ENCODE data around the gene NAV3.

DNA sequence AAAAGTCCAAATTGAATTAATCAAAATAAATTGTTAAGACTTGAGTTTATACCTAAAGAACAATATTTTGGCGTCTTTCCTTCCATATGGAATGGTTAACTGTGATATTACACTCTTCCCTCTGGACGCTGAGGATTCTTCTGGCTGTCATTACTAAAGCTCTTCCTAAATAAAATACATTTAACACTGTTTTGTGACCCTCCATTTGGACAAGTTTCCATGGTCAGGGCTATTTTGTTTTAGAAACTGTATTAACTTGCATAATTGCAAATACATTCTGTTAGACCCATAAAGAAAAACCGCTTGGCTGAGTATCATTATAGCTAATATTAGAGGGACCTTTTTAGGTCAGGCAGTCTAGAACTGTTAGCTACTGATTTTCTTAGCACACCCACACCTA, 87.4 kb downstream of the NAV3 start:
- TF ChIP-seq, protein P1, sequence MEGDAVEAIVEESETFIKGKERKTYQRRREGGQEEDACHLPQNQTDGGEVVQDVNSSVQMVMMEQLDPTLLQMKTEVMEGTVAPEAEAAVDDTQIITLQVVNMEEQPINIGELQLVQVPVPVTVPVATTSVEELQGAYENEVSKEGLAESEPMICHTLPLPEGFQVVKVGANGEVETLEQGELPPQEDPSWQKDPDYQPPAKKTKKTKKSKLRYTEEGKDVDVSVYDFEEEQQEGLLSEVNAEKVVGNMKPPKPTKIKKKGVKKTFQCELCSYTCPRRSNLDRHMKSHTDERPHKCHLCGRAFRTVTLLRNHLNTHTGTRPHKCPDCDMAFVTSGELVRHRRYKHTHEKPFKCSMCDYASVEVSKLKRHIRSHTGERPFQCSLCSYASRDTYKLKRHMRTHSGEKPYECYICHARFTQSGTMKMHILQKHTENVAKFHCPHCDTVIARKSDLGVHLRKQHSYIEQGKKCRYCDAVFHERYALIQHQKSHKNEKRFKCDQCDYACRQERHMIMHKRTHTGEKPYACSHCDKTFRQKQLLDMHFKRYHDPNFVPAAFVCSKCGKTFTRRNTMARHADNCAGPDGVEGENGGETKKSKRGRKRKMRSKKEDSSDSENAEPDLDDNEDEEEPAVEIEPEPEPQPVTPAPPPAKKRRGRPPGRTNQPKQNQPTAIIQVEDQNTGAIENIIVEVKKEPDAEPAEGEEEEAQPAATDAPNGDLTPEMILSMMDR (IDR thresholded peaks at IDR 0.05; ENCODE audit: low read depth, low read length, missing input control), result no peak
- TF ChIP-seq YY1 (IDR thresholded peaks at IDR 0.05), result no peak
- TF ChIP-seq RAD21 (IDR thresholded peaks at IDR 0.05), result no peak
- no peak for TF ChIP-seq SP1 (IDR thresholded peaks at IDR 0.05)
- no peak for TF ChIP-seq TAF1 (conservative IDR thresholded peaks at IDR 0.05)
